ES-I3 (cell line): ENCODE measurements around the gene PSMC4.

Source experiments
- H3K36me3 ChIP-seq: 2 replicates; pipeline ENCODE4 v1.6.1; 2013; ENCODE audit warnings: mild to moderate bottlenecking, low read length, control low read depth, moderate library complexity; ENCODE audit not compliant: insufficient read depth
- H3K4me1 ChIP-seq: 2 replicates; pipeline ENCODE4 v1.6.1; 2013; ENCODE audit warnings: mild to moderate bottlenecking, control low read depth, low read length; ENCODE audit not compliant: insufficient read depth
- H3K9ac ChIP-seq: 2 replicates; pipeline ENCODE4 v1.6.1; 2013; ENCODE audit warnings: low read depth, mild to moderate bottlenecking, low read length, moderate library complexity
- H3K9me3 ChIP-seq: 2 replicates; pipeline ENCODE4 v1.6.1; 2013; ENCODE audit warnings: mild to moderate bottlenecking, low read length, moderate library complexity; ENCODE audit not compliant: control insufficient read depth, insufficient read depth

Gene PSMC4

GRCh38 chr19:39987596-39987995 is 16.6 kb downstream of the PSMC4 start:
- peaks cover 5% of the 10 kb centered on the region for H3K9me3 ChIP-seq
- no peak overlapping the region for H3K9ac ChIP-seq
- H3K36me3 ChIP-seq = no peaks in the 10 kb centered on the region
- H3K4me1 ChIP-seq = no peaks in the 10 kb centered on the region

GRCh38 chr19:39993605-39994004 is 22.6 kb downstream of the PSMC4 start:
- Histone ChIP-seq H3K9me3 (no peaks in the 10 kb centered on the region; the same call in 1 of the 2 replicates), H3K9ac (no peak overlapping the region), H3K4me1 (no peaks in the 10 kb centered on the region), H3K36me3 (no peaks in the 10 kb centered on the region)

GRCh38 chr19:39994361-39994760 is 23.4 kb downstream of the PSMC4 start:
- H3K36me3 ChIP-seq = no peaks in the 10 kb centered on the region
- H3K9ac ChIP-seq = no peak overlapping the region
- no peaks in the 10 kb centered on the region for H3K4me1 ChIP-seq
- H3K9me3 ChIP-seq = no peaks in the 10 kb centered on the region; the same call in 1 of the 2 replicates

- H3K4me1 ChIP-seq = no peaks in the 10 kb centered on the region
- peak overlapping the region; percentile 87; the same call in 1 of the 2 replicates for H3K9ac ChIP-seq
- H3K9me3 ChIP-seq = no peaks in the 10 kb centered on the region; the same call in 1 of the 2 replicates
- H3K36me3 ChIP-seq = no peaks in the 10 kb centered on the region
Measured at GRCh38 chr19:39995794-39996193, 24.8 kb downstream of the PSMC4 start.

- no peaks in the 10 kb centered on the region for H3K36me3 ChIP-seq
- no peaks in the 10 kb centered on the region for H3K4me1 ChIP-seq
- H3K9me3 ChIP-seq = no peaks in the 10 kb centered on the region; the same call in 1 of the 2 replicates
- H3K9ac ChIP-seq = peak overlapping the region; percentile 87
Measured at GRCh38 chr19:39996218-39996810, 25.3 kb downstream of the PSMC4 start.

GRCh38 chr19:39996811-39997637 is 26.1 kb downstream of the PSMC4 start, which contains the start of gene ZNF546:
Gene ZNF546 (plus strand): TSS chr19:39997060. CDS start chr19:39998327, 1,267 bp downstream.
- H3K9me3 ChIP-seq = no peaks in the 10 kb centered on the region; the same call in 1 of the 2 replicates
- H3K36me3 ChIP-seq = no peaks in the 10 kb centered on the region
- no peaks in the 10 kb centered on the region for H3K4me1 ChIP-seq
- peak within 1 kb of the TSS; percentile 87 for H3K9ac ChIP-seq

GRCh38 chr19:39997638-39998216 is 26.8 kb downstream of the PSMC4 start:
- no peaks in the 10 kb centered on the region for H3K4me1 ChIP-seq
- H3K9me3 ChIP-seq = no peaks in the 10 kb centered on the region
- peak overlapping the region; percentile 87 for H3K9ac ChIP-seq
- H3K36me3 ChIP-seq = no peaks in the 10 kb centered on the region

- Histone ChIP-seq H3K36me3 (no peaks in the 10 kb centered on the region), H3K4me1 (no peaks in the 10 kb centered on the region), H3K9me3 (no peaks in the 10 kb centered on the region), H3K9ac (no peak overlapping the region)
Measured at GRCh38 chr19:39998501-39998900, 27.5 kb downstream of the PSMC4 start.

- Histone ChIP-seq H3K4me1 (no peaks in the 10 kb centered on the region), H3K9me3 (no peaks in the 10 kb centered on the region), H3K36me3 (peaks cover 6% of the 10 kb centered on the region), H3K9ac (no peak overlapping the region)
Measured at GRCh38 chr19:40005691-40006272, 34.8 kb downstream of the PSMC4 start.

- Histone ChIP-seq H3K9ac (no peak overlapping the region), H3K36me3 (peaks cover 6% of the 10 kb centered on the region), H3K9me3 (no peaks in the 10 kb centered on the region), H3K4me1 (no peaks in the 10 kb centered on the region)
Measured at GRCh38 chr19:40006273-40006691, 35.3 kb downstream of the PSMC4 start.

GRCh38 chr19:40009674-40010073 is 38.7 kb downstream of the PSMC4 start:
- Histone ChIP-seq H3K36me3 (peaks cover 6% of the 10 kb centered on the region), H3K4me1 (no peaks in the 10 kb centered on the region), H3K9ac (no peak overlapping the region), H3K9me3 (peaks cover 20% of the 10 kb centered on the region)

GRCh38 chr19:40013991-40014390 is 43.0 kb downstream of the PSMC4 start:
- H3K36me3 ChIP-seq = peaks cover under 1% of the 10 kb centered on the region; the same call in 1 of the 2 replicates
- H3K9ac ChIP-seq = no peak overlapping the region
- H3K4me1 ChIP-seq = no peaks in the 10 kb centered on the region
- H3K9me3 ChIP-seq = peaks cover 32% of the 10 kb centered on the region

- H3K4me1 ChIP-seq = no peaks in the 10 kb centered on the region
- H3K9me3 ChIP-seq = peaks cover 39% of the 10 kb centered on the region
- no peak overlapping the region for H3K9ac ChIP-seq
- no peaks in the 10 kb centered on the region; the same call in 1 of the 2 replicates for H3K36me3 ChIP-seq
Measured at GRCh38 chr19:40023969-40024368, 53.0 kb downstream of the PSMC4 start.

- Histone ChIP-seq H3K9ac (no peak overlapping the region), H3K9me3 (peaks cover 54% of the 10 kb centered on the region), H3K36me3 (no peaks in the 10 kb centered on the region; the same call in 1 of the 2 replicates), H3K4me1 (no peaks in the 10 kb centered on the region)
Measured at GRCh38 chr19:40025938-40026596, 55.1 kb downstream of the PSMC4 start.
